ENCODE data around the gene AMBRA1.

GRCh38 chr11:46391186-46391577, 202.6 kb downstream of the AMBRA1 start:
- TF ChIP-seq CTCF (IDR thresholded peaks at IDR 0.05), result no peak
- TF ChIP-seq RCOR1 (IDR thresholded peaks at IDR 0.05; ENCODE audit: low read length), result no peak
- TF ChIP-seq MEF2A (IDR thresholded peaks at IDR 0.05; ENCODE audit: borderline replicate concordance, low read depth), result no peak
- TF ChIP-seq ELF1 (IDR thresholded peaks at IDR 0.05), result no peak
- no peak for TF ChIP-seq FOXM1 (IDR thresholded peaks at IDR 0.05; ENCODE audit: low read depth)
